K562 (cell line): Measurements from ENCODE around the gene ANKRD60. TPM values are rescaled to one million over a fixed set of nuclear protein-coding genes. Genes with fewer than 3 reads are reported as not detected.

ENCODE experiments used
- polyA plus RNA-seq, 8 experiments: library from polyadenylated mRNA; depleted of rRNA in 4 of 8; stranded (reverse) in 5 of 8; unstranded in 3 of 8; fragments of >200 nt; fragmentation: Nextera tagmentation in 2 of 8; fragmentation: Illumina TruSeq in 1 of 8; extraction: Ambion mirVana in 2 of 8; extraction: Trizol in 1 of 8; gene quantifications; 2 replicates each; pipeline versions ENCODE4 v1.2.1 to v1.2.3, GENCODE V29; 2011 to 2014; ENCODE audit warnings: inconsistent platforms in 1 of 8, missing spikeins in 1 of 8
- total RNA-seq, 7 experiments: library from RNA; depleted of rRNA in 6 of 7; stranded (reverse); fragments of >200 nt in 6 of 7; fragmentation: Illumina TruSeq in 2 of 7; extraction: Trizol in 2 of 7; gene quantifications; 2 replicates each; pipeline versions ENCODE4 v1.2.1 to v1.2.3, GENCODE V29; 2011 to 2021; ENCODE audit warnings: low replicate concordance in 1 of 7
- TF ChIP-seq, protein P1 (sequence below): sonication (generic); formaldehyde crosslinking; IDR thresholded peaks from 2 replicates; pipeline ENCODE4 v1.8.1; 2023; ENCODE audit warnings: mild to moderate bottlenecking, missing genetic modification reagents
- TF ChIP-seq, protein P2 (sequence below): fragments of 450-650 bp; IDR thresholded peaks from 2 replicates; pipeline ENCODE4 v1.6.1; 2016; ENCODE audit warnings: low read depth

The ANKRD60 gene
- total and polyA plus RNA-seq, 9 of the 15 experiments (the other 6 are each of a cell fraction or from before 2014, with no cell fraction given), result not detected

DNA sequence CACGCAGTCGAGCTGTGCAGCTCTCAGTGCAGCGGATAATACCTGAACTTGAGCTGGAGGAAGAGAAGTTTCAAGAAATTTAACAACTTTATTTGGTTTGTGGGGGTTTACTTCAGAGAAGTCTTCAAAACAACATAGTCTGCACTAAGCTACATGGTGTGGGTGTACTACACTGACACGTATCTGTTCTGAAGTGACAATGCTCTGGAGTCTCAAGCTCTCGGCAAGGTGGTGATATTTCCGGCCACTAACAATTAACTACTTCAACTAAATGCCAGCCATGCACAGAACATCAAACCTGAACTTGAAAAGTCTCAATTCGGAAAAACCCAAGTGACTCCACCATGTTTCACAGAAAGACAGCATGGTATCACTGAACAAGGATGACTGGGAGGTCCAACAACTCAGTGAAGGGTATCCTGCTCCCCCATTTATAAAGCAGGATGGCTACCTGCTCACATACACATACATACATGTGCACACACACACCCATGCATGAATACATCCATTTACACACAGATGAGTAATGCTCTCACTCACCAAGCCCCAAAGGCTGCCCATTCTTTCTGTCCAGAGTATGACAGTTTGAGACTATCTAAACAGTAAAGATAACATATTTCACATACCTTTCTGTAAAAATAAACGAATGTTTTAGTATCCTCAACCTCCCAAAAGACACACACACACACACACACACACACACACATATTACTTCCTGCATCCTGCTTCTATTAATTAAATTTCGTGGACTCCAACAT lies 15.4 kb upstream of the ANKRD60 start (continued):
- TF ChIP-seq, protein P1, sequence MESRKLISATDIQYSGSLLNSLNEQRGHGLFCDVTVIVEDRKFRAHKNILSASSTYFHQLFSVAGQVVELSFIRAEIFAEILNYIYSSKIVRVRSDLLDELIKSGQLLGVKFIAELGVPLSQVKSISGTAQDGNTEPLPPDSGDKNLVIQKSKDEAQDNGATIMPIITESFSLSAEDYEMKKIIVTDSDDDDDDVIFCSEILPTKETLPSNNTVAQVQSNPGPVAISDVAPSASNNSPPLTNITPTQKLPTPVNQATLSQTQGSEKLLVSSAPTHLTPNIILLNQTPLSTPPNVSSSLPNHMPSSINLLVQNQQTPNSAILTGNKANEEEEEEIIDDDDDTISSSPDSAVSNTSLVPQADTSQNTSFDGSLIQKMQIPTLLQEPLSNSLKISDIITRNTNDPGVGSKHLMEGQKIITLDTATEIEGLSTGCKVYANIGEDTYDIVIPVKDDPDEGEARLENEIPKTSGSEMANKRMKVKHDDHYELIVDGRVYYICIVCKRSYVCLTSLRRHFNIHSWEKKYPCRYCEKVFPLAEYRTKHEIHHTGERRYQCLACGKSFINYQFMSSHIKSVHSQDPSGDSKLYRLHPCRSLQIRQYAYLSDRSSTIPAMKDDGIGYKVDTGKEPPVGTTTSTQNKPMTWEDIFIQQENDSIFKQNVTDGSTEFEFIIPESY (CRISPR knock-in tag), result no peak
- TF ChIP-seq, protein P2, sequence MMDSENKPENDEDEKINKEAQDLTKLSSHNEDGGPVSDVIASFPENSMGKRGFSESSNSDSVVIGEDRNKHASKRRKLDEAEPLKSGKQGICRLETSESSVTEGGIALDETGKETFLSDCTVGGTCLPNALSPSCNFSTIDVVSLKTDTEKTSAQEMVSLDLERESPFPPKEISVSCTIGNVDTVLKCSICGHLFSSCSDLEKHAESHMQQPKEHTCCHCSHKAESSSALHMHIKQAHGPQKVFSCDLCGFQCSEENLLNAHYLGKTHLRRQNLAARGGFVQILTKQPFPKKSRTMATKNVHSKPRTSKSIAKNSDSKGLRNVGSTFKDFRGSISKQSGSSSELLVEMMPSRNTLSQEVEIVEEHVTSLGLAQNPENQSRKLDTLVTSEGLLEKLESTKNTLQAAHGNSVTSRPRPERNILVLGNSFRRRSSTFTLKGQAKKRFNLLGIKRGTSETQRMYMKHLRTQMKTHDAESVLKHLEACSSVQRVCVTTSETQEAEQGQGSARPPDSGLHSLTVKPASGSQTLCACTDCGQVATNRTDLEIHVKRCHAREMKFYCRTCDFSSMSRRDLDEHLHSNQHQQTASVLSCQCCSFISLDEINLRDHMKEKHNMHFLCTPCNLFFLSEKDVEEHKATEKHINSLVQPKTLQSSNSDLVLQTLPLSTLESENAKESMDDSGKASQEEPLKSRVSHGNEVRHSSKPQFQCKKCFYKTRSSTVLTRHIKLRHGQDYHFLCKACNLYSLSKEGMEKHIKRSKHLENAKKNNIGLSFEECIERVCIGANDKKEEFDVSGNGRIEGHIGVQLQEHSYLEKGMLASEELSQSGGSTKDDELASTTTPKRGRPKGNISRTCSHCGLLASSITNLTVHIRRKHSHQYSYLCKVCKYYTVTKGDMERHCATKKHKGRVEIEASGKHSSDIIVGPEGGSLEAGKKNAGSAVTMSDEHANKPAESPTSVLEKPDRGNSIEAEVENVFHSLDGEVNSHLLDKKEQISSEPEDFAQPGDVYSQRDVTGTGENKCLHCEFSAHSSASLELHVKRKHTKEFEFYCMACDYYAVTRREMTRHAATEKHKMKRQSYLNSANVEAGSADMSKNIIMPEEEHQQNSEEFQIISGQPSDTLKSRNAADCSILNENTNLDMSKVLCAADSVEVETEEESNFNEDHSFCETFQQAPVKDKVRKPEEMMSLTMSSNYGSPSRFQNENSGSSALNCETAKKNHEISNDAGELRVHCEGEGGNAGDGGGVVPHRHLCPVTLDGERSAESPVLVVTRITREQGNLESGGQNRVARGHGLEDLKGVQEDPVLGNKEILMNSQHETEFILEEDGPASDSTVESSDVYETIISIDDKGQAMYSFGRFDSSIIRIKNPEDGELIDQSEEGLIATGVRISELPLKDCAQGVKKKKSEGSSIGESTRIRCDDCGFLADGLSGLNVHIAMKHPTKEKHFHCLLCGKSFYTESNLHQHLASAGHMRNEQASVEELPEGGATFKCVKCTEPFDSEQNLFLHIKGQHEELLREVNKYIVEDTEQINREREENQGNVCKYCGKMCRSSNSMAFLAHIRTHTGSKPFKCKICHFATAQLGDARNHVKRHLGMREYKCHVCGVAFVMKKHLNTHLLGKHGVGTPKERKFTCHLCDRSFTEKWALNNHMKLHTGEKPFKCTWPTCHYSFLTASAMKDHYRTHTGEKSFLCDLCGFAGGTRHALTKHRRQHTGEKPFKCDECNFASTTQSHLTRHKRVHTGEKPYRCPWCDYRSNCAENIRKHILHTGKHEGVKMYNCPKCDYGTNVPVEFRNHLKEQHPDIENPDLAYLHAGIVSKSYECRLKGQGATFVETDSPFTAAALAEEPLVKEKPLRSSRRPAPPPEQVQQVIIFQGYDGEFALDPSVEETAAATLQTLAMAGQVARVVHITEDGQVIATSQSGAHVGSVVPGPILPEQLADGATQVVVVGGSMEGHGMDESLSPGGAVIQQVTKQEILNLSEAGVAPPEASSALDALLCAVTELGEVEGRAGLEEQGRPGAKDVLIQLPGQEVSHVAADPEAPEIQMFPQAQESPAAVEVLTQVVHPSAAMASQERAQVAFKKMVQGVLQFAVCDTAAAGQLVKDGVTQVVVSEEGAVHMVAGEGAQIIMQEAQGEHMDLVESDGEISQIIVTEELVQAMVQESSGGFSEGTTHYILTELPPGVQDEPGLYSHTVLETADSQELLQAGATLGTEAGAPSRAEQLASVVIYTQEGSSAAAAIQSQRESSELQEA, result no peak
- TF ChIP-seq, all 486 proteins: peak for 0
